Testis (tissue), 2 donors: Measurements from ENCODE around the gene CNGB1.

Experiments used
- CTCF ChIP-seq, 3 experiments: fragments of 450-650 bp in 2 of 3; fragments of 200-600 bp in 1 of 3; sonication (generic) in 1 of 3; IDR thresholded peaks; one replicate each; pipeline ENCODE4 v1.5.1; 2016 to 2019; ENCODE audit warnings: antibody characterized with exemption in 3 of 3, mild to moderate bottlenecking in 2 of 3, moderate library complexity in 1 of 3
- POLR2A ChIP-seq: fragments of 450-650 bp; IDR thresholded peaks from one replicate; pipeline ENCODE4 v1.6.1; 2017; ENCODE audit warnings: antibody characterized with exemption, mild to moderate bottlenecking, moderate library complexity

- no peak for TF ChIP-seq CTCF (IDR thresholded peaks at IDR 0.05)
- no peak for TF ChIP-seq POLR2A
Measured at GRCh38 chr16:57944970-57945739, 25.8 kb downstream of the CNGB1 start.
